Activated CD4-positive, alpha-beta T cell treated with anti-CD3 and anti-CD28 coated beads, Interleukin-10, Interleukin-2, amounts not matched to agents 100 ng/mL and 50 ng/mL, durations not matched to agents 16 hours and 8 hours (primary cell): ENCODE results near the gene RNU6-1.

Experiments
- DNase-seq: peaks from one replicate; pipeline ENCODE4 v3.0.0-alpha.2; 2020

RNU6-1 gene

GRCh38 chr15:67820122-67820991 is 19.5 kb downstream of the RNU6-1 start:
- no peak for DNase-seq

GRCh38 chr15:67819636-67820035 is 20.2 kb downstream of the RNU6-1 start:
- no peak for DNase-seq

GRCh38 chr15:67818464-67818863 is 21.4 kb downstream of the RNU6-1 start:
- DNase-seq = no peak

DNA sequence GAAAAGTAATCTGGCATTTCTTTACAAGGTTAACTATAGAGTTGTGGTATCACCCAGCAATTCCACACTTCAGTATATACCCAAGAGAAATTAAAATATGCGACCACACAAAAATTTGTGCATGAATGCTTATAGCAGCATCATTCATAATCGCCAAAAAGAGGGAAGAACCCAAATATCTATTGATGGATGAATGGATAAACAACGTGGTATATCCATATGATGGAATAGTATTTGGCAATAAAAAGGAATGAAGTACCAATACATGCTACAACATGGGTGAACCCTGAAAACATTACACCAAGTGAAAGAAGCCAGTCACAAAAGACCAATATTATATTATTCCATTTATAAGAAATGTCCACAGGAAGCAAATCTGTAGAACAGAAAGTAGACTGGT is 23.2 kb downstream of the RNU6-1 start:
- DNase-seq = no peak

- DNase-seq = no peak
Observed at GRCh38 chr15:67815036-67815592, 24.7 kb downstream of the RNU6-1 start.

DNA sequence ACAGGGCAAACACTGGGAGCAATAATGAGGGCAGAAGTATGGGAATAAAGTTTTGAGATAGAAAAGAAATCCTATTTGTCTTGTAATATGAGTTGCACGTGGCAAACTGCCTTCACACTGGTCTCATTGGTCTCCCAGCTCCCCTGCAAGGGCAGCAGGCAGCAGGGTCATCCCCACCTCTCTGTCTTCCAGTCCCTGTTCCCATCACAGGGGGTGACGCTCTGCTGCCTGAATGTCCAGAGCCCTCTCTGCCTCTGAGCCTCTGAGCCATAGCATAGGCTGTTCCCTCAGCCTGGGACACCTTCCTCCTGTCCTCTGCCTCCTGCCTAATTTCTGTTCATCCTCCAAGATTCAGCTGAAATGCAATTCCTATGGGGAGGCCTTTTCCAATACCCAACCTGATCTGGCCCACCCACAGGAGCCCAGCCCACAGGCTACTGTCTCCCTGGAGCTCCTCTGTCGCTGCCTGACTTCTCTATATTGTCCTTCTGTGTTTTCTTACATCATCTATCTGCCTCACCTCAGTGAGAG is 26.7 kb downstream of the RNU6-1 start:
- DNase-seq = no peak

DNA sequence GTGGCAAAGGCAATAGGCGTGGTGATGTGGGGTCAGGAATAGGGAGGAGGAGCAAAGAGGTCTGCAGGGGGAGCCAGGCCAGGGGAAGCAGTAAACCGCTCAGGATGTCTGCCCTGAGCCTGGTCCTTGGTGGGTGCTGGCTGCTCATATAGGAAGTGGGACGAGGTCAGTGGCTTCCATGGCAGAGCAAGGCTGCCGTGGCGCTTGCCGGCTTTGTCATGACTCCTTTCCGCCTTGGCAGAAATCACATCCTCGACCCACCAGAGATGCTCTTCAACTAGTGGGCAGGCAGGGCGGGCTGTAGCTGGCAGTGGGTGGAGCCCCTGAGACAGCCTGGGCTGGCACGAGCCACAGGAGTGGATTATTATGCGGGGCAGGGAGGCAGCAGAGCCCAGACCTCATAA is 27.6 kb downstream of the RNU6-1 start:
- no peak for DNase-seq

GRCh38 chr15:67809866-67810265 is 30.0 kb downstream of the RNU6-1 start:
- no peak for DNase-seq

DNA sequence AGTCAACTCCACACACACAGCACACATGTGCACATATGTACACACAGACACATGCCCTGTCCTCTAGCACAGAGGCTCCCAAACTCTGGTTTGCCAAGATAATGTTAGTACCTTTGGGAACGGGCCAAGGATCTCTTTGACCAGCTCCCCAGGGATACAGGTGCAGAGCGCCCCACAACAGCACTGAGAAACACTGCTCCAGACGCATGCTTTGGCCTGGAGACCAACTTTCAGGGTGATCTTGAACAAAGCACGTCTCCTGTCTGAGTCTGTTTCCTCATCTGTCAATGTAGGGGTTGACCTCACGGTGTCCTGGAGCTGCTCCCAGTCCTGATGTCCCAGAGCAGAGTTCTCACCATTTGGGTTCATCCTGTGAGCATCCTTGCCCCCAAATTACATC is 30.4 kb downstream of the RNU6-1 start:
- DNase-seq = no peak

- no peak for DNase-seq
Observed at GRCh38 chr15:67808821-67809220, 31.0 kb downstream of the RNU6-1 start.

GRCh38 chr15:67807836-67808235 is 32.0 kb downstream of the RNU6-1 start:
- no peak for DNase-seq

- no peak for DNase-seq
Observed at GRCh38 chr15:67807141-67807540, 32.7 kb downstream of the RNU6-1 start.

DNA sequence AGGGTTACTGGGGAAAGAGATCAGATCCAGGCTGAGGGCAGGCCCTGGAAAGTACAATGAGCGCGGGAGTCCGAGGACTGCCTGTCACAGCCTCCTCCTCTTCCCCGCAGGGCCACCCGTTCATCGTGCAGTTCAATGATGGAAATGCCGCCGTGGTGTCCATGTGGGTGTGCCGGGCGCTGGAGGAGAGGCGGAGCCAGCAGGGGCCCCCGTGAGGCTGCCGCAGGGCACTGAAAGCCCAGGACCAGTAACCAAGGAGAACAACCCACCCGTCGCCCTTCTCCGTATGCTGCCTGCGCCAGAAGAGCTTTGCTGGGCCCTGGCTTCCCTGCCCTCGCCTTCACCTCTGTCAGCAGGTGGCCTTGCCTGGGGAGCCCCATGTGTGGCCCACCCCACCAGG is 33.3 kb downstream of the RNU6-1 start:
- DNase-seq = no peak

DNA sequence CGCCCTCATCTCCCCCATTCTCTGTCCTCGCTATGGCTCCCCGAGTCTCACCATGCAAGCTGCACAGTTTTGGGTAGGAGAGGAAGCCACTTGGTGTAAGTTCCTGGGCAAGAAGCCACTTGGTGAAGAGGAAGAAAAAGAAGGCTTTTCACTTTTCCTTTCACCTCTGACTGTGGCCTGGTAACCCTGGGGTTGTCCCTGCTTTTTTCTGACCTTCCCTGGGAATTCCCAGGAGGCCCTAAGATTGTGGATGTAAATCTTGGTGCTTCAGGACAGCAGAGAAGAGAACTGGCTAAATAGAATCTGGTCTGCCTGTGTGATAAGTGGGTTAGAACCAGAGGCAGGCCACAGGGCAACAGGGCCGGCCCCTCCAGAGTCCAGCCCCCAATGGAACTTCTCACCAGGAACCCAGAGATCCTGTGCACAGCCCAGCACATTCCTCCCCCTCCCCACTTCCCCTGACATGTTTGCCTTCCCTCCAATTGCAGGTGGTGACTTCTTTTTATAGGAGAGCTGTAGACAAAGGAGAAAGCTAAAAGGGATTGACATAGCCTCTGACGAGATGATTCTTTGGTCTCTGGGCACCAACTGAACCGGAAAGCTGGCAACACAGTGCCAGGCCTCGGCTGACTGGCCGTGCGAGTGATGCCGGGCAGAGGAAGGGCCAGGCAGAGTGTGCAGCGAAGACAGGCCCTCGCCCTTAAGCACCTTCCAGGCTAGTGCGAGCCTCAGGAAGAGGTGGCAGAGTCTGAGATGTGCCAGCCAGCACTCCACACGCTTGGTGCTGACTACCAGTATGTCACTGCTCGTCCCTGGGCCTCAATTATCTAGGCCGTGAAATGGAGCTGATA is 34.0 kb downstream of the RNU6-1 start:
- DNase-seq = no peak

DNA sequence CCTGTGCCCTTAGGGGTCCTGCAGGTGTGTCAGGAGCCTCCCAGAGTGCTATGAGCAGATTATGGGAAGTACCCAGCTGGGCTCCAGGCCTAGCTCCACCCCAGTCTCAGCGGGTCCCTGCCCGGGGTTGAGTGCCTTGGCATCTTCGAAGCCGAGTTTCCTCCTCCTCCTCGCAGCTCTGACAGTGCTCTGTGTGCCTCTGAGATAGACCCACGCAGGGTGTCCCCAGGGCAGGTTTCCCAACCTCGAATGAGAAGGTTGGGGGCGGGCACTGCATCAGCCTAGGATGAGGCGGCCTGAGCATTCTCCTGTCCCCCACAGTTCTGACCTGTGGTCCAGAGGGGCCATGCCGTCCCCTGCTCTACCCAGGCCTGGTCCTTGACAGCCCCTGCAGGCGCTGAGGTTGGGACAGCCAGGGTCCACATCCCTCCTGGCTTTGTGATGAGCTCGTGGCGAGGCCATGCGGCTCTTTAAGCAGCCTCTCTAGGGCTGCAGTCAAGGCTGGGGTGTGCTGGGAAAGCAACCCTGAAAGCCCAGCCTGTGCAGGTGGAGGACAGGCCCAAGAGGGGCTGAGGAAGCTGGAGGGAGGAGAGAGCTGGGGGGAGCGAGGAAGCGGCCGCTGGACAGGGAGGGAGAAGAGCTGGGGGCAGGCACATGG is 34.7 kb downstream of the RNU6-1 start:
- DNase-seq = no peak

- no peak for DNase-seq
Observed at GRCh38 chr15:67803996-67804843, 35.6 kb downstream of the RNU6-1 start.

DNA sequence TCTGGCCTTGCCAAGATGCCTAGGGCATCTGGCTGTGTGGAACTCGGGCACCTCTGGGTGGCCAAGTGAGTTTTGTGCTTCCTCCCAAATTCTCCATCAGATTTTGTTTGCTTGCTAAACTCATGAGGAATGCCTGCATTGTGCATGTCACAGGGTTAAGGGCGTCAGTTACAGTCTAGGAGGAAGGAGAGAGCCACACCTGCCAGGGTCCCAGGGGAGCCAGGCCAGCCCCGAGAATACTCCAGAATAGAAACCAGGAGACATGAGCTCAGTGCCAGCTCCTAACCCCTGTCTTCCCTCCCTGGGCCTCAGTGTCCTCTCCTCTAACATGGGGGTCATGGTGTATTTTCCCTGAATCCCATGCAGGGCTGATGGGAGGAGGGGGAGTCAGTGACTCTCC is 36.5 kb downstream of the RNU6-1 start:
- no peak for DNase-seq

DNA sequence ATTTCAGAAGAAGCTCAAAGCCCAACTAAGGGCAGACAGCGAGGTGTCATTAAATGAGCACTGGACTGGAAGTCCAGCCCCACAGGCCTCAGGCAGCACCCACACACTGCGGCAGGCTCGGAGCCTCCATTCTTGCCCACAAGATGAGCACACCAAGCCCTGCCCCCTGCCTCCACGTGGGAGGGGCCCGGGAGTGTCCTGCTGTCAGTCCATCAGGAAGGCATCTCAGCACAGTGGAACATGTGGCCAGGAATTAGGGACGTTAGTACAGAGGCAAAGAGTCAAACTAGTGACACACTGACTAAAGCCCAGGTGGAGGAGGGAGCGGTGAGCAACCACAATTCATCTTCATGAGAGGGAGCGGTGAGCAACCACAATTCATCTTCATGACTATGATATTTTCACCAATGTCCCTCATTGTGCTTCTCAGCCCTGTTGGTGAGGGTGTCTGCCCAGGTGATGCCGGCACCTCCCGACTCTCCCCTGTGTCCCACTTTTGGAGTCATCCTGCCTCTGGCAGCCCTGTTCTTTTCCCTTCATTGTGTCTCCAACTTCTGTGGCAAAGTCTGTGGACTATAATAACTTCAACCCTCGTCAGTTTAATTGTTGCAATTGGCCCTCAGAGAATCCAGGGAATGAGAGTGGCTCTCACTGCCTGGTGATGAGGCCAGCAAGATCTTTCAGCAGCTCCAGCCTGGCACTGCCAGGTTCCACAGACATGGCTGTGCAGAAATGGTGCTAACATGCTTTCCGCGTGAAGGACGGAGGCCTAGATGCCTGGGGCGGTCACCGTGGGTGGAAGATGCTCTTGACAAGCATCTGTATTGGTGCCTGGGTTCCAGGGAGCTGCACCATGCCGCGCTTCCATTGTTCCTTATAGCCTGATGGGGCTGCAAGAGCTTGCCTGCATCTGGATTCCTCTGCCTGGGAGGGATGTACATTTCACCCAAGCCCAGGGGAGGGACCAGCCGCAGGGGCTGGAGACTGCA is 37.6 kb downstream of the RNU6-1 start:
- DNase-seq = no peak

- no peak for DNase-seq
Observed at GRCh38 chr15:67801142-67801541, 38.7 kb downstream of the RNU6-1 start.

GRCh38 chr15:67799801-67800205 is 40.0 kb downstream of the RNU6-1 start:
- DNase-seq = no peak
